B cell (primary cell): Measurements from ENCODE around the gene C10orf53. TPM values are rescaled to one million over a fixed set of nuclear protein-coding genes. Genes with fewer than 3 reads are reported as not detected.

Experiments
- ATAC-seq: fragments of 200-7000 bp; cut with Tn5 transposase; one replicate; pipeline ENCODE4 v1.10.0; 2021; ENCODE audit warnings: low read depth, mild to moderate bottlenecking, moderate number of reproducible peaks, moderate library complexity
- CTCF ChIA-PET: fragments of 350-600 bp; sonication (Branson Sonifier 250); formaldehyde crosslinking; loops from one replicate; lab custom pipeline; 2021; ENCODE audit warnings: antibody characterized with exemption, inconsistent platforms; lab: Charles Lee
- POLR2A ChIA-PET: fragments of 350-600 bp; sonication (Branson Sonifier 250); formaldehyde crosslinking; loops from one replicate; lab custom pipeline; 2021; ENCODE audit warnings: antibody characterized with exemption; lab: Charles Lee
- DNase-seq: peaks from one replicate; pipeline ENCODE4 v3.0.0; 2013
- H2AFZ ChIP-seq: 2 replicates; pipeline ENCODE4 v1.6.1; 2012; ENCODE audit warnings: mild to moderate bottlenecking, low read depth, low read length; ENCODE audit not compliant: insufficient read depth, poor library complexity, severe bottlenecking
- H3K27ac ChIP-seq, 2 donors: 1 replicate in 1 of 2; 2 replicates in 1 of 2; pipeline ENCODE4 v1.5.1; 2012 to 2013; ENCODE audit warnings: low read length in 2 of 2, mild to moderate bottlenecking in 2 of 2, moderate library complexity in 1 of 2
- H3K27me3 ChIP-seq, 4 experiments: fragments of 200-600 bp in 1 of 4; sonication (generic) in 1 of 4; replicated peaks in 1 of 4; 1 replicate in 2 of 4; 2 replicates in 2 of 4; pipeline versions ENCODE4 v1.6.1 to v1.7.0; 2013 to 2016; ENCODE audit warnings: low read length in 3 of 4, mild to moderate bottlenecking in 2 of 4, mixed read lengths in 1 of 4, moderate library complexity in 1 of 4; ENCODE audit not compliant: insufficient read depth in 4 of 4, control insufficient read depth in 3 of 4; ENCODE audit errors: control extremely low read depth in 1 of 4
- H3K36me3 ChIP-seq, 2 experiments: replicated peaks in 1 of 2; 1 replicate in 1 of 2; 2 replicates in 1 of 2; pipeline versions ENCODE4 v1.6.1 to v1.7.1; 2013; ENCODE audit warnings: low read length in 1 of 2; ENCODE audit not compliant: insufficient read depth in 2 of 2, control insufficient read depth in 1 of 2; ENCODE audit errors: control extremely low read depth in 1 of 2, extremely low read depth in 1 of 2
- H3K4me1 ChIP-seq, 2 donors: fragments of 200-600 bp in 1 of 2; sonication (generic) in 1 of 2; 1 replicate in 1 of 2; 2 replicates in 1 of 2; pipeline versions ENCODE4 v1.5.1 to v1.6.1; 2013 to 2017; ENCODE audit warnings: low read length in 2 of 2; ENCODE audit not compliant: control insufficient read depth in 2 of 2, insufficient read depth in 2 of 2
- H3K4me2 ChIP-seq: replicated peaks from 2 replicates; pipeline ENCODE3; 2012; ENCODE audit warnings: mild to moderate bottlenecking, low read depth, low read length; ENCODE audit not compliant: poor library complexity, severe bottlenecking
- H3K4me3 ChIP-seq, 5 experiments: fragments of 200-600 bp in 1 of 5; sonication (generic) in 1 of 5; 1 replicate in 3 of 5; 2 replicates in 2 of 5; pipeline versions ENCODE4 v1.5.1 to v1.7.0; 2011 to 2016; ENCODE audit warnings: low read length in 4 of 5, mild to moderate bottlenecking in 4 of 5, low read depth in 2 of 5, control low read depth in 1 of 5, moderate library complexity in 1 of 5; ENCODE audit not compliant: insufficient read depth in 1 of 5; ENCODE audit errors: control extremely low read depth in 1 of 5, extremely low read depth in 1 of 5
- H3K79me2 ChIP-seq: fragments of 200-600 bp; sonication (generic); one replicate; pipeline ENCODE4 v1.6.0; 2016; ENCODE audit warnings: low read length; ENCODE audit not compliant: control insufficient read depth, insufficient read depth
- H3K9ac ChIP-seq: fragments of 200-600 bp; sonication (generic); 2 replicates; pipeline ENCODE4 v1.6.1; 2017; ENCODE audit warnings: mild to moderate bottlenecking, low read length, moderate library complexity
- H3K9me3 ChIP-seq, 3 donors: one replicate each; pipeline versions ENCODE4 v1.6.1 to v1.7.1; 2013; ENCODE audit warnings: low read length in 2 of 3; ENCODE audit not compliant: control insufficient read depth in 2 of 3, insufficient read depth in 1 of 3; ENCODE audit errors: control extremely low read depth in 1 of 3
- H4K20me1 ChIP-seq: 2 replicates; pipeline ENCODE4 v1.6.0; 2012; ENCODE audit warnings: mild to moderate bottlenecking, low read length; ENCODE audit not compliant: insufficient read depth, control insufficient read depth, poor library complexity, severe bottlenecking
- H3K27ac Mint-ChIP-seq: one replicate; pipeline ENCODE4 v1.8.0; 2021; ENCODE audit warnings: mixed read lengths
- H3K27me3 Mint-ChIP-seq: one replicate; pipeline ENCODE4 v1.8.0; 2021; ENCODE audit warnings: mixed read lengths
- H3K4me1 Mint-ChIP-seq: one replicate; pipeline ENCODE4 v1.8.0; 2021; ENCODE audit warnings: mixed read lengths
- H3K4me3 Mint-ChIP-seq: one replicate; pipeline ENCODE4 v1.8.0; 2021; ENCODE audit warnings: mixed read lengths
- H3K9me3 Mint-ChIP-seq: one replicate; pipeline ENCODE4 v1.8.0; 2022; ENCODE audit warnings: mixed read lengths; ENCODE audit not compliant: insufficient read depth
- CTCF ChIP-seq: fragments of 200-600 bp; IDR thresholded peaks from one replicate; pipeline ENCODE4 v1.8.0; 2022; ENCODE audit warnings: antibody characterized with exemption, mild to moderate bottlenecking
- EZH2 ChIP-seq: IDR thresholded peaks from 2 replicates; pipeline ENCODE4 v1.6.1; 2012; ENCODE audit warnings: borderline replicate concordance, low read depth, mild to moderate bottlenecking, moderate library complexity, low read length; ENCODE audit not compliant: insufficient read depth, poor library complexity, severe bottlenecking
- WGBS: methylation state at CpG from one replicate; pipeline ENCODE4 v1.1.5; 2013; ENCODE audit warnings: missing lambda C conversion rate; ENCODE audit not compliant: insufficient coverage; 5-methylcytosine and 5-hydroxymethylcytosine counted together
- intact Hi-C: fragments of 100-400 bp; cut with micrococcal nuclease; formaldehyde crosslinking; loops from one replicate; pipeline ENCODE4 v1.10.0; 2022
- polyA plus RNA-seq: library from polyadenylated mRNA; depleted of rRNA; stranded (reverse); fragments of >200 nt; gene quantifications from 2 replicates; pipeline ENCODE4 v1.2.3, GENCODE V29; 2012
- total RNA-seq, 2 donors: library from RNA; stranded (reverse); fragments of 120-200 nt in 1 of 2; gene quantifications; 1 replicate in 1 of 2; 2 replicates in 1 of 2; pipeline versions ENCODE4 v1.2.3 to v1.2.4, GENCODE V29; 2013 to 2022

Gene C10orf53
- total and polyA plus RNA-seq, 2 donors (not counting 1 experiment from before 2014, with no cell fraction given), result not detected

GRCh38 chr10:49682879-49683278 lies 3.4 kb downstream of the C10orf53 start:
- Histone ChIP-seq H3K27ac (no peak overlapping the region), H3K27me3 (peaks cover 0 to 24% (median 13%) of the 10 kb centered on the region in 4 experiments), H3K9ac (no peak overlapping the region), H2AFZ (no peak overlapping the region), H3K4me2 (no peak overlapping the region), H3K36me3 (no peaks in the 10 kb centered on the region), H3K4me1 (peaks cover 0 to 4% of the 10 kb centered on the region in 2 donors), H4K20me1 (no peaks in the 10 kb centered on the region), H3K9me3 (peaks cover 3 to 32% (median 9%) of the 10 kb centered on the region in 3 donors), H3K79me2 (no peaks in the 10 kb centered on the region), H3K4me3 (no peak overlapping the region)
- ATAC-seq (no peak), DNase-seq (no peak)
- TF ChIP-seq CTCF (no peak), EZH2 (no peak)
- no peak overlapping the region for H3K4me3 Mint-ChIP-seq
- intact Hi-C loops, result no loop called here
- POLR2A ChIA-PET, result no interaction called here
- no peak overlapping the region for H3K27ac Mint-ChIP-seq
- 80% methylated on average over 1 of the region's 2 CpGs for WGBS
- H3K4me1 Mint-ChIP-seq, result no peaks in the 10 kb centered on the region
- CTCF ChIA-PET, result no interaction called here
- H3K9me3 Mint-ChIP-seq, result peaks cover 11% of the 10 kb centered on the region
- peaks cover 37% of the 10 kb centered on the region for H3K27me3 Mint-ChIP-seq

GRCh38 chr10:49686651-49687050 lies 7.2 kb downstream of the C10orf53 start:
- H3K9me3 Mint-ChIP-seq, result peaks cover 7% of the 10 kb centered on the region
- H3K9me3 ChIP-seq, result peaks cover 0 to 16% (median 3%) of the 10 kb centered on the region in 3 donors
- no peak overlapping the region for H3K4me3 Mint-ChIP-seq
- no peak for ATAC-seq
- no peak for TF ChIP-seq CTCF
- H3K27ac ChIP-seq, result no peak overlapping the region
- H3K27me3 Mint-ChIP-seq, result peaks cover 43% of the 10 kb centered on the region
- no peak for DNase-seq
- CTCF ChIA-PET, result no interaction called here
- no peak overlapping the region for H3K27ac Mint-ChIP-seq
- peaks cover 0 to 35% (median 15%) of the 10 kb centered on the region in 4 experiments for H3K27me3 ChIP-seq
- no peak overlapping the region for H3K4me3 ChIP-seq
- POLR2A ChIA-PET, result no interaction called here
- H3K36me3 ChIP-seq, result no peaks in the 10 kb centered on the region
- no peak overlapping the region for H3K4me2 ChIP-seq
- intact Hi-C loops, result no loop called here
- no peaks in the 10 kb centered on the region for H4K20me1 ChIP-seq
- H2AFZ ChIP-seq, result no peak overlapping the region
- no peaks in the 10 kb centered on the region for H3K79me2 ChIP-seq
- WGBS, result 80% methylated on average over 4 of the region's 4 CpGs
- H3K4me1 ChIP-seq, result no peaks in the 10 kb centered on the region
- no peak overlapping the region for H3K9ac ChIP-seq
- H3K4me1 Mint-ChIP-seq, result no peaks in the 10 kb centered on the region
